Hematopoietic multipotent progenitor cell treated with erythropoietin and hydrocortisone succinate and interleukin-3 and kit ligand, for 8 days (in vitro differentiated cells): ENCODE measurements around the gene MPV17L.
A peak's percentile ranks its signal among the peaks of the same experiment; 100 is the strongest.
"Not testable (repeated sequence)": the region's sequence is repeated elsewhere in the genome, so short reads cannot be mapped to it uniquely, and the experiment has no call there.

Experiments
- DNase-seq: peaks from one replicate; pipeline ENCODE4 v3.0.0-alpha.2; 2015

MPV17L gene

GRCh38 chr16:15395631-15396508 is at the start of gene MPV17L:
Gene MPV17L (plus strand): TSS chr16:15395754. CDS start chr16:15395898, 144 bp downstream.
- DNase-seq = peak; percentile 75

- DNase-seq = not testable (repeated sequence)
Measured at GRCh38 chr16:15348721-15349120, 46.8 kb upstream of the MPV17L start.

GRCh38 chr16:15351251-15351650 is 44.3 kb upstream of the MPV17L start:
- DNase-seq = not testable (repeated sequence)

GRCh38 chr16:15351745-15352144 is 43.8 kb upstream of the MPV17L start:
- not testable (repeated sequence) for DNase-seq

DNA sequence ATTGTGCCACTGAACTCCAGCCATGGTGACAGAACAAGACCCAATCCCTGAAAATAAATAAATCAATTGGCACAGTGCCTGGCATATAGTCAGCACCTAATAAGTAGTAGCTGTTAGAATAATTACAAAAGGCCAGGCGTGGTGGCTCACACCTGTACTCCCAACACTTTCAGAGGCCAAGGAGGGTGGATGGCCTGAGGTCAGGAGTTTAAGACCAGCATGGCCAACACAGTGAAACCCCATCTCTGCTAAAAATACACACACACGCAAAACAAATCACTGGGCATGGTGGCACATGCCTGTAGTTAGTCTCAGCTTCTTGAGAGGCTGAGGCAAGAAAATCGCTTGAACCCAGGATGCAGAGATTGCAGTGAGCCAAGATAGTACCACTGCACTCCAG is 42.7 kb upstream of the MPV17L start:
- not testable (repeated sequence) for DNase-seq

- not testable (repeated sequence) for DNase-seq
Measured at GRCh38 chr16:15354846-15355245, 40.7 kb upstream of the MPV17L start.

DNA sequence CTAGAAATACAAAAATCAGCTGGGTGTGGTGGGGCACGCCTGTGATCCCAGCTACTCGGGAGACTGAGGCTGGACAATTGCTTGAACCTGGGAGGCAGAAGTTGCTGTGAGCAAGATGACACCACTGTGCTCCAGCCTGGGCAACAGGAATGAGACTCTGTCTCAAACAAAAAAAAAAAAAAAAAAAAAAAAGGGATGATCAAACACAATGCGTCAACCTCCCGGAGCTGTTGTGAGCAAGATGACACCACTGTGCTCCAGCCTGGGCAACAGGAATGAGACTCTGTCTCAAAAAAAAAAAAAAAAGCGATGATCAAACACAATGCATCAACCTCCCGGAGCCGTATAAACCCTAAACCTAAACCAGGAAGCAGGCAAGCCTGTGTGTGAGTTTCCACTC is 38.1 kb upstream of the MPV17L start:
- not testable (repeated sequence) for DNase-seq

- not testable (repeated sequence) for DNase-seq
Measured at GRCh38 chr16:15378194-15378593, 17.4 kb upstream of the MPV17L start, which contains the start of gene NPIPA5. Gene NPIPA5 (minus strand): TSS chr16:15378294. CDS start chr16:15378294, 0 bp downstream.

DNA sequence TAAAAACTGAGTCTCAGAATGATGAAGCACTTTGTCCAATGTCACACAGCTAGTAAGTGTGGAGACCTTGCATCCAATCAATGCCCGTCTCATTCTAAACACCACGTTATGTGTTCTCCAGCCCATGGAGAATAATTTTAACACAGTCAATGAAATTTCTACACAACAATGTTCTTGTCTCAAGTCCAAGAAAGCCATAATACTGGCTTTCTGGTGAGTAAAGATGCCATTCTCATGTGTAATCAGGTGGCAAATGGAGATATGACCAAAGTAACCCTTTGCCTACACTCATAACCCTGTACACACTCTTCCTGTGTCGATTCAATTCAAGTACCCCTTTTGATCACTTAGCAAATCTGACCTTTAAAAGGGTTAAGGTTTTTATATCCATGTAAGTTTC is 12.7 kb upstream of the MPV17L start:
- not testable (repeated sequence) for DNase-seq

- DNase-seq = not testable (repeated sequence)
Measured at GRCh38 chr16:15388060-15388459, 7.5 kb upstream of the MPV17L start.

DNA sequence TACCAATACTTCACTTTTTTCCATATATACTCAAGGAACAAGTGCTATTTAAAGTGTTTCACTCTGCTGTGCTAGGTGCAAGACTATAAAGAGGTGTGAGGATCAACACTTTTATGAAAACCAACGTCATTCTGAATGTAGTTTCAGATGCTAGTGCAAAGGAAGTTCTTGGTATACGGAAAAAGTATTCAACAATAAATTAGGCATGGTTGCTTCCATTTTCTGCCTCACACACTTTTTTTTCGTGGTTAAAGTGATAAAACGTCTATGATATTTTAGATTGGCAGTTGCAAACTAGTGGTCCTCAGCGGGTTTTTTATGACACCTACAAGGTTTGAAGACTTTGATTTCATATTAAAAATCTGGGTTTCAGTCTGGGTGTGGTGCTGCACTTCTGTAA is 5.6 kb upstream of the MPV17L start:
- not testable (repeated sequence) for DNase-seq

DNA sequence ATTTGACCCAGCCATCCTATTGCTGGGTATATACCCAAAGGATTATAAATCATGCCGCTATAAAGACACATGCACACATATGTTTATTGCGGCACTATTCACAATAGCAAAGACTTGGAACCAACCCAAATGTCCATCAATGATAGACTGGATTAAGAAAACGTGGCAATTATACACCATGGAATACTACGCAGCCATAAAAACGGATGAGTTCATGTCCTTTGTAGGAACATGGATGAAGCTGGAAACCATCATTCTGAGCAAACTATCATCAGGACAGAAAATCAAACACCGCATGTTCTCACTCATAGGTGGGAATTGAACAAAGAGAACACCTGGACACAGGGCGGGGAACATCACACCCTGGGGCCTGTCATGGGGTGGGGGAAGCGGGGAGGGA is 2.5 kb upstream of the MPV17L start:
- DNase-seq = not testable (repeated sequence)

DNA sequence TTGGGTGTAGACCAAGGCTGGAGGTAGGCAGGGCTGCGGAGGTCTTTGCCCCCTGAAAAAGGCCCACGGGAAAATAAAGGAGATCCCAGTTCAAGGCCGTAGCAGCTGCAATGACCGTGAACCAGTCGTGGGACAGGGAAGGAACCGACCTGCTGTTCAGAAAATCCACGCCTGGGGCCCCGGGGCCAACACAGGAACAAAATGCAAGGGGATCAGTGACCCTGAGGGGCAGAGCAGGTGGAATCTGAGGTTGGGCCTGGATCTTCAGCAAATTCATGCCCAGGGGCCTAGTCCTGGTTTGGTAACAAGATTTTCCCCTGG is 915 bp downstream of the MPV17L start:
- DNase-seq = not testable (repeated sequence)

DNA sequence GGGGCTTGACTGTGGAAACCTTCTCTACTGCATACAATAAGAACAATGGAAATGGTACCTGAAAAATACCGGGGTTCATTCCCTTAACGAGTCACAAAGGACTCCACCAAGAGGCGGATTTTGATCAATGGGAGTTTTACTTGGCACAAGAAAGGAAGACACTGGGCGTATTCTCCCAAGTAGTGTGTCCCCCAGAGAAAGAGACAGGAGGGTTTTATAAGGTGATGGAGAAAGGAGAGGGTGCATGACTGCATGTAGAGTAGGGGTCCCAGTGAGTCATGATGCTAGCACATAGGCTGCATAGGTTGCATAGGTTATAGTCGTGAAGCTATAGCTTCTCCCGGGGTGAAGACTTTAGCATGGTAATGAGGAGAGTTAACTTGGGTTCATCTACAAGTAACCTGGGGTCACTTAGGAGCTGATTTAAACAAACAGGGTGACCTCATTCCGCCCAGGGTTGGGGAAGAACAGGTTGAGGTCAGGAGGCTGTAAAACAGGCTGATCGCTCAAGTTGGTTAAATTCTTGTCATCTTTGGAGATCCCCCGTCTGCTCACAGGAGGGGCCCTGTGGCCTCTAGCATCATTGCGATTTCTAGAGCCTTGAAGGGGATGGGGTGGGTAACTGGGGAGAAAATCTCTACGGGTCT is 1.5 kb downstream of the MPV17L start:
- no peak for DNase-seq

- no peak for DNase-seq
Measured at GRCh38 chr16:15398618-15399316, 3.2 kb downstream of the MPV17L start.

DNA sequence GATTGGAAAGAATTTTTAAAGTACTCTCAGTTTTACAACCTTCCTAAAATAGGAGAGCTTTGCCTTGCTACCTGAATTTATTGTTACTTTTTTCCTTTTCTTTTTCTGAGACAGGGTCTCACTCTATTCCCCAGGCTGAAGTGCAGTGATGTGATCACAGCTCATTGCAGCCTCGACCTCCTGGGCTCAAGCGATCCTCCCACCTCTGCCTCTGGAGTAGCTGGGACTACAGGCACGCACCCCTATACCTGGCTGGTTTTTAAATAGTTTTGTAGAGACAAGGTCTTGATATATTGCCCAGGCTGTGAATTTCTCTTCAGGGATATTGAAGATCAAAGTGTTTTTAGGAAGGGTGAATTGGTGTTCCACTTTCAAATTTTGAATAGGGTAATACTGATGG is 3.8 kb downstream of the MPV17L start:
- no peak for DNase-seq

- DNase-seq = not testable (repeated sequence)
Measured at GRCh38 chr16:15400314-15400713, 4.8 kb downstream of the MPV17L start.

GRCh38 chr16:15401972-15402371 is 6.4 kb downstream of the MPV17L start:
- no peak for DNase-seq

DNA sequence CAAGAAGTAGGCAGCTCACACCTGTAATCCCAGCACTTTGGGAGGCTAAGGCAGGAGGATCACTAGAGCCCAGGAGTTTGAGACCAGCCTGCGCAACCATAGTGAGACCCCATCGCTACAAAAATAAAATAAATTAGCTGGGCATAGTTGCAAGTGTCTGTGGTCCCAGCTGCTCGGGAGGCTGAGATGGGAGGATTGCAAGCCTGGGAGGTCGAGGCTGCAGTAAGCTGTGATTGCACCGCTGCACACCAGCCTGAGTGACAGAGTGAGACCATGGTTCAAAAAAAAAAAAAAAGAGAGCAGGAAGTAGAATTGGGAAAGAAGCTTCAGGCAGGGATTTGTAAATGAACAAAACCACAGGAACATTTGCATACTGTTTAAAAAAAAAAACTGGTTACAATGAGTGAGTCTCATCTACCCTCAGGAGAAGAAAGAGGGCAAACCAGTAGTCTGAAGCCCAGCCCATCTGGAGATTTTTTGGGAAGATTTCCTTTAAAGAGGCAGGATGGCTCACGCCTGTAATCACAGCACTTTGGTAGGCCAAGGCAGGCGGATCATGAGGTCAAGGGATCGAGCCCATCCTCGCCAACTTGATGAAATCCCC is 7.9 kb downstream of the MPV17L start:
- DNase-seq = no peak

DNA sequence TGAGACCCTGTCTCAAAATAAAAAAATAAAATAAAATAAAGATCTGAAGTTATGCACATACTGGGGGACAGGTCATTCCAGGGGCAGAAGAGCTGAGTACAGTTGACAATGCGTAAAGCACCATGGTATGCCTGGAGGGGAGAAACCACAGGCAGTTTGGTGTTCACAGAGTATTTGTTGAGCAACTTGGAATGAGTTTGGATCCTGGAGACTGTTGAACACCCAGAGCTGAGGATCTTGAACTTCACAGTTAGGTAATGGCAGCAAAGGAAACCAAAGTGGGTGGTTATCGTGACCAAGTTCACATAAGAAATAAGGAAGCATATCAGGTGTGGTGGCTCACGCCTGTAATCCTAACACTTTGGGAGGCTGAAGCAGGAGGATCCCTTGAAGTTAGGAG is 8.5 kb downstream of the MPV17L start:
- not testable (repeated sequence) for DNase-seq

GRCh38 chr16:15404792-15405191 is 9.2 kb downstream of the MPV17L start:
- DNase-seq = no peak

- not testable (repeated sequence) for DNase-seq
Measured at GRCh38 chr16:15407756-15408155, 12.2 kb downstream of the MPV17L start.

DNA sequence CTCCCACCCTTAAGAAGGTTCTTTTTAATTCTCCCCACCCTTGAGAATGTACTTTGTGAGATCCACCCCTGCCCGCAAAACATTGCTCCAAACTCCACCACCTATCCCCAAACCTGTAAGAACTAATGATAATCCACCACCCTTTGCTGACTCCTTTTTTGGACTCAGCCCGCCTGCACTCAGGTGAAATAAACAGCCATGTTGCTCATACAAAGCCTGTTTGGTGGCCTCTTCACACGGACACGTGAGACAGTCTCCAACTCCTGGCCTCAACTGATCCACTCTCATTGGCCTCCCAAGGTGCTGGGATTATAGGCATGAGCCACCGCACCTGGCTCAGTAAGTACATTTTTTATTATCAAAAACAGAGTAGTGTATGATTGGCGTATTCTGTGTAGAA is 13.9 kb downstream of the MPV17L start:
- DNase-seq = not testable (repeated sequence)
